Measurements from ENCODE around the gene PSMD12.

Gene PSMD12

GRCh38 chr17:67362173-67362572, 4.2 kb downstream of the PSMD12 start:
- peaks cover 91% of the 10 kb centered on the region for H3K79me2 ChIP-seq (ENCODE audit: insufficient read depth, low read depth)
- H3K27ac ChIP-seq: no peak overlapping the region
- H3K27me3 ChIP-seq (ENCODE audit: insufficient read depth, low read depth): no peaks in the 10 kb centered on the region
- H2AFZ ChIP-seq (ENCODE audit: low read depth): no peak overlapping the region
- H3K4me3 ChIP-seq (IDR thresholded peaks at IDR 0.05; ENCODE audit: insufficient read depth, low read depth, low read length): no peak overlapping the region
- H3K36me3 ChIP-seq (ENCODE audit: insufficient read depth): peaks cover 3% of the 10 kb centered on the region; the same call in 1 of the 2 replicates
- peaks cover 65% of the 10 kb centered on the region for H3K4me1 ChIP-seq (ENCODE audit: low read depth, poor library complexity, severe bottlenecking)
- H3K9ac ChIP-seq: no peak overlapping the region
- peaks cover 45% of the 10 kb centered on the region for H4K20me1 ChIP-seq (ENCODE audit: insufficient read depth)
- no peak overlapping the region; the same call in 1 of the 2 replicates for H3K4me2 ChIP-seq
- no peak for TF ChIP-seq CTCF (conservative IDR thresholded peaks at IDR 0.05; ENCODE audit: low read depth, low read length)

GRCh38 chr17:67360880-67361279, 5.5 kb downstream of the PSMD12 start:
- peaks cover 45% of the 10 kb centered on the region for H4K20me1 ChIP-seq (ENCODE audit: insufficient read depth)
- H3K4me3 ChIP-seq (IDR thresholded peaks at IDR 0.05; ENCODE audit: insufficient read depth, low read depth, low read length): no peak overlapping the region
- no peak for TF ChIP-seq CTCF (conservative IDR thresholded peaks at IDR 0.05; ENCODE audit: low read depth, low read length)
- peaks cover 61% of the 10 kb centered on the region for H3K4me1 ChIP-seq (ENCODE audit: low read depth, poor library complexity, severe bottlenecking)
- no peak overlapping the region for H2AFZ ChIP-seq (ENCODE audit: low read depth)
- H3K27me3 ChIP-seq (ENCODE audit: insufficient read depth, low read depth): no peaks in the 10 kb centered on the region
- H3K27ac ChIP-seq: no peak overlapping the region
- peaks cover 93% of the 10 kb centered on the region for H3K79me2 ChIP-seq (ENCODE audit: insufficient read depth, low read depth)
- peaks cover 11% of the 10 kb centered on the region; the same call in 1 of the 2 replicates for H3K36me3 ChIP-seq (ENCODE audit: insufficient read depth)
- no peak overlapping the region for H3K9ac ChIP-seq
- H3K4me2 ChIP-seq: no peak overlapping the region

- Histone ChIP-seq H2AFZ (ENCODE audit: low read depth) (no peak overlapping the region), H3K36me3 (ENCODE audit: insufficient read depth) (peaks cover 16% of the 10 kb centered on the region; the same call in 1 of the 2 replicates), H3K4me2 (no peak overlapping the region), H3K79me2 (ENCODE audit: insufficient read depth, low read depth) (peaks cover 89% of the 10 kb centered on the region), H3K27ac (no peak overlapping the region), H3K9ac (no peak overlapping the region), H3K4me3 (IDR thresholded peaks at IDR 0.05; ENCODE audit: insufficient read depth, low read depth, low read length) (no peak overlapping the region), H3K4me1 (ENCODE audit: low read depth, poor library complexity, severe bottlenecking) (peaks cover 61% of the 10 kb centered on the region), H3K27me3 (ENCODE audit: insufficient read depth, low read depth) (no peaks in the 10 kb centered on the region), H4K20me1 (ENCODE audit: insufficient read depth) (peaks cover 38% of the 10 kb centered on the region)
- no peak for TF ChIP-seq CTCF (conservative IDR thresholded peaks at IDR 0.05; ENCODE audit: low read depth, low read length)
Observed at GRCh38 chr17:67359960-67360791, 6.2 kb downstream of the PSMD12 start.

- H3K79me2 ChIP-seq (ENCODE audit: insufficient read depth, low read depth): peaks cover 87% of the 10 kb centered on the region
- peaks cover 47% of the 10 kb centered on the region for H3K4me1 ChIP-seq (ENCODE audit: low read depth, poor library complexity, severe bottlenecking)
- no peak overlapping the region for H3K9ac ChIP-seq
- no peaks in the 10 kb centered on the region for H3K27me3 ChIP-seq (ENCODE audit: insufficient read depth, low read depth)
- H2AFZ ChIP-seq (ENCODE audit: low read depth): no peak overlapping the region
- H3K27ac ChIP-seq: no peak overlapping the region
- H4K20me1 ChIP-seq (ENCODE audit: insufficient read depth): peaks cover 28% of the 10 kb centered on the region
- H3K4me2 ChIP-seq: no peak overlapping the region
- no peak for TF ChIP-seq CTCF (conservative IDR thresholded peaks at IDR 0.05; ENCODE audit: low read depth, low read length)
- peaks cover 20% of the 10 kb centered on the region; the same call in 1 of the 2 replicates for H3K36me3 ChIP-seq (ENCODE audit: insufficient read depth)
- no peak overlapping the region for H3K4me3 ChIP-seq (IDR thresholded peaks at IDR 0.05; ENCODE audit: insufficient read depth, low read depth, low read length)
Observed at GRCh38 chr17:67358612-67359011, 7.8 kb downstream of the PSMD12 start.
